A549 (cell line): ENCODE data around the gene FFAR1. TPM values are rescaled to one million over a fixed set of nuclear protein-coding genes. Genes with fewer than 3 reads are reported as not detected.
A peak's percentile ranks its signal among the peaks of the same experiment; 100 is the strongest.

ENCODE experiments used
- ATAC-seq, 2 experiments: fragments of 200-7000 bp in 1 of 2; fragments of >200 bp in 1 of 2; cut with Nextera tagmentation in 1 of 2; cut with Tn5 transposase in 1 of 2; 3 replicates each; pipeline versions ENCODE4 v1.8.0 to v1.9.1; 2018 to 2020; ENCODE audit warnings: mild to moderate bottlenecking in 1 of 2, moderate library complexity in 1 of 2
- CTCF ChIA-PET: fragments of 300-600 bp; sonication (Branson Sonifier 250); formaldehyde crosslinking; extraction: SDS; loops from one replicate; lab custom pipeline; 2021; ENCODE audit warnings: antibody characterized with exemption, inconsistent platforms; lab: Yijun Ruan, JAX
- POLR2A ChIA-PET: fragments of 350-600 bp; formaldehyde crosslinking; extraction: SDS; loops from one replicate; lab custom pipeline; 2021; ENCODE audit warnings: antibody characterized with exemption, inconsistent platforms; lab: Yijun Ruan, JAX
- DNase-seq, 2 experiments: peaks; one replicate each; pipeline versions ENCODE4 v3.0.0 to v3.0.0-alpha.2; 2011 to 2016; ENCODE audit warnings: low read depth in 1 of 2, low spot score in 1 of 2
- FAIRE-seq: peaks from 2 replicates; lab custom pipeline; 2011; peaks lifted over from hg19 to GRCh38; lab: Jason Lieb, UNC
- H3K27ac ChIP-seq, 2 experiments: fragments of >200 bp; sonication (Bioruptor Twin); formaldehyde crosslinking; 3 replicates each; pipeline ENCODE4 v1.5.1; 2016 to 2017
- H3K4me1 ChIP-seq: fragments of >200 bp; sonication (Bioruptor Twin); formaldehyde crosslinking; 3 replicates; pipeline ENCODE4 v1.6.1; 2016
- H3K4me2 ChIP-seq: fragments of >200 bp; sonication (Bioruptor Twin); formaldehyde crosslinking; 3 replicates; pipeline ENCODE4 v1.6.1; 2016
- H3K4me3 ChIP-seq: fragments of >200 bp; sonication (Bioruptor Twin); formaldehyde crosslinking; 3 replicates; pipeline ENCODE4 v1.5.1; 2016
- H3K9me3 ChIP-seq: fragments of >200 bp; sonication (Bioruptor Twin); formaldehyde crosslinking; 3 replicates; pipeline ENCODE4 v1.6.1; 2016
- BHLHE40 ChIP-seq: IDR thresholded peaks from 2 replicates; pipeline ENCODE4 v1.6.1; 2012; ENCODE audit warnings: low read depth, low read length, inconsistent platforms
- CBX8 ChIP-seq: fragments of 200-600 bp; sonication (generic); IDR thresholded peaks from 2 replicates; pipeline ENCODE4 v1.6.1; 2016
- ESRRA ChIP-seq: fragments of 150-350 bp; IDR thresholded peaks from 2 replicates; pipeline ENCODE4 v1.6.1; 2014; ENCODE audit warnings: mild to moderate bottlenecking, low read length, borderline replicate concordance
- FOSL2 ChIP-seq, 2 experiments: fragments of 450-650 bp in 1 of 2; fragments of >200 bp in 1 of 2; sonication (Bioruptor Twin) in 1 of 2; formaldehyde crosslinking; IDR thresholded peaks; 2 replicates each; pipeline versions ENCODE4 v1.5.0 to v1.6.1; 2016 to 2020; ENCODE audit warnings: mild to moderate bottlenecking in 1 of 2, moderate library complexity in 1 of 2
- FOXS1 ChIP-seq: fragments of 250-450 bp; sonication (Bioruptor Pico); IDR thresholded peaks from 2 replicates; pipeline ENCODE4 v1.5.0; 2020; ENCODE audit warnings: mild to moderate bottlenecking, moderate library complexity
- GATA3 ChIP-seq: IDR thresholded peaks from 2 replicates; pipeline ENCODE4 v1.6.1; 2012; ENCODE audit warnings: borderline replicate concordance
- HEYL ChIP-seq: fragments of 250-450 bp; sonication (Bioruptor Pico); IDR thresholded peaks from 2 replicates; pipeline ENCODE4 v1.8.0; 2021; ENCODE audit warnings: mild to moderate bottlenecking, moderate library complexity
- JUN ChIP-seq, 2 experiments: fragments of >200 bp; sonication (Bioruptor Twin); formaldehyde crosslinking; IDR thresholded peaks; 2 replicates in 1 of 2; 3 replicates in 1 of 2; pipeline ENCODE4 v1.6.1; 2016 to 2017
- JUNB ChIP-seq: fragments of >200 bp; sonication (Bioruptor Twin); formaldehyde crosslinking; IDR thresholded peaks from 2 replicates; pipeline ENCODE4 v1.6.1; 2016
- MAFK ChIP-seq: fragments of 450-650 bp; IDR thresholded peaks from 2 replicates; pipeline ENCODE4 v1.6.1; 2014; ENCODE audit not compliant: partially characterized antibody
- NFE2L2 ChIP-seq: fragments of 150-350 bp; conservative IDR thresholded peaks from 2 replicates; pipeline ENCODE4 v1.6.1; 2014; ENCODE audit warnings: low read length
- NPAS2 ChIP-seq: fragments of 250-450 bp; sonication (Bioruptor Pico); IDR thresholded peaks from 2 replicates; pipeline ENCODE4 v1.8.0; 2022; ENCODE audit warnings: mild to moderate bottlenecking, moderate library complexity, borderline replicate concordance
- NR3C1 ChIP-seq: fragments of >200 bp; sonication (Bioruptor Twin); formaldehyde crosslinking; IDR thresholded peaks from 3 replicates; pipeline ENCODE4 v1.6.1; 2017
- POLR2A ChIP-seq: IDR thresholded peaks from 2 replicates; pipeline ENCODE4 v1.6.1; 2012; ENCODE audit warnings: mild to moderate bottlenecking, low read length
- RNF2 ChIP-seq: fragments of 200-600 bp; sonication (generic); IDR thresholded peaks from 2 replicates; pipeline ENCODE4 v1.6.1; 2016; ENCODE audit warnings: low read depth, mild to moderate bottlenecking, antibody characterized with exemption, moderate library complexity, borderline replicate concordance
- SMC3 ChIP-seq: fragments of >200 bp; sonication (Bioruptor Twin); formaldehyde crosslinking; IDR thresholded peaks from 3 replicates; pipeline ENCODE4 v1.6.1; 2018; ENCODE audit warnings: inconsistent platforms
- ZFP36 ChIP-seq: fragments of 450-650 bp; IDR thresholded peaks from 2 replicates; pipeline ENCODE4 v1.6.1; 2014; ENCODE audit warnings: borderline replicate concordance; ENCODE audit not compliant: partially characterized antibody
- WGBS: methylation state at CpG from one replicate; pipeline ENCODE4 v1.1.6; 2017; ENCODE audit errors: missing lambda C conversion rate; 5-methylcytosine and 5-hydroxymethylcytosine counted together
- polyA plus RNA-seq, 4 experiments: library from polyadenylated mRNA; depleted of rRNA in 3 of 4; stranded (reverse); fragments of >200 nt; fragmentation: RNase III in 1 of 4; extraction: RNeasy Plus Mini Kit Qiagen cat#74134 plus additional on column Dnase treatment in 1 of 4; gene quantifications; 2 replicates in 3 of 4; 3 replicates in 1 of 4; pipeline ENCODE4 v1.2.3, GENCODE V29; 2011 to 2017
- TF ChIP-seq, protein P1 (sequence below): IDR thresholded peaks from 2 replicates; pipeline ENCODE4 v1.6.1; 2012; ENCODE audit warnings: low read depth, borderline replicate concordance
- TF ChIP-seq, protein P2 (sequence below): fragments of 150-350 bp; IDR thresholded peaks from 2 replicates; pipeline ENCODE4 v1.6.1; 2014; ENCODE audit warnings: low read depth, mild to moderate bottlenecking, low read length
- TF ChIP-seq, protein P3 (sequence below): fragments of >200 bp; sonication (Bioruptor Twin); formaldehyde crosslinking; IDR thresholded peaks from 3 replicates; pipeline ENCODE4 v1.6.1; 2016
- TF ChIP-seq, protein P4 (sequence below): fragments of 200-600 bp; sonication (generic); IDR thresholded peaks from 2 replicates; pipeline ENCODE4 v1.6.1; 2016; ENCODE audit warnings: antibody characterized with exemption, mild to moderate bottlenecking, moderate library complexity
- TF ChIP-seq, protein P5 (sequence below): fragments of 250-450 bp; sonication (Bioruptor Pico); IDR thresholded peaks from 2 replicates; pipeline ENCODE4 v1.5.0; 2021; ENCODE audit warnings: mild to moderate bottlenecking, moderate library complexity, borderline replicate concordance

FFAR1 gene
- polyA plus RNA-seq, 2 of the 4 experiments (the other 2 are of a cell fraction): not detected

DNA sequence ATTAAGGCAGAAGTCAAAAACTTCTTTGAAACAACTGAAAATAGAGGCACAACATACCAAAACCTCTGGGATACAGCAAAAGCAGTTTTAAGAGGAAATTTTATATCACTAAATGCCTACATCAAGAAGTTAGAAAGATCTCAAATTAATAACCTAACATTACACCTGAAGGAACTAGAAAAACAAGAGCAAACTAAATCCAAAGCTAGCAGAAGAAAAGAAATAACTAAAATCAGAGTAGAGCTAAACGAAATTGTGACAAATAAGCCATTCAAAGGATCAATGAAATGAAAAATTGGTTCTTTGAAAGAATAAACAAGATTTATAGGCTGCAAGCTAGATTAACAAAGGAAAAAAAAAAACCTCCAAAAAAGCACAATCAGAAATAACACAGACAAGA is 20.7 kb downstream of the FFAR1 start:
- 0% methylated on average over 1 of the region's 1 CpG for WGBS
- H3K4me3 ChIP-seq: no peak overlapping the region
- no peak for DNase-seq
- no peak overlapping the region for H3K27ac ChIP-seq
- 0 out of 3 replicates have a peak, but pooled peaks cover 3% of the 10 kb centered on the region for H3K9me3 ChIP-seq
- no peak overlapping the region for H3K4me2 ChIP-seq
- TF ChIP-seq ZFP36: peak; percentile 16
- no peak for TF ChIP-seq BHLHE40
- no peak for TF ChIP-seq MAFK
- TF ChIP-seq NR3C1: no peak
- TF ChIP-seq, protein P1, sequence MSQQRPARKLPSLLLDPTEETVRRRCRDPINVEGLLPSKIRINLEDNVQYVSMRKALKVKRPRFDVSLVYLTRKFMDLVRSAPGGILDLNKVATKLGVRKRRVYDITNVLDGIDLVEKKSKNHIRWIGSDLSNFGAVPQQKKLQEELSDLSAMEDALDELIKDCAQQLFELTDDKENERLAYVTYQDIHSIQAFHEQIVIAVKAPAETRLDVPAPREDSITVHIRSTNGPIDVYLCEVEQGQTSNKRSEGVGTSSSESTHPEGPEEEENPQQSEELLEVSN: no peak
- TF ChIP-seq, protein P2, sequence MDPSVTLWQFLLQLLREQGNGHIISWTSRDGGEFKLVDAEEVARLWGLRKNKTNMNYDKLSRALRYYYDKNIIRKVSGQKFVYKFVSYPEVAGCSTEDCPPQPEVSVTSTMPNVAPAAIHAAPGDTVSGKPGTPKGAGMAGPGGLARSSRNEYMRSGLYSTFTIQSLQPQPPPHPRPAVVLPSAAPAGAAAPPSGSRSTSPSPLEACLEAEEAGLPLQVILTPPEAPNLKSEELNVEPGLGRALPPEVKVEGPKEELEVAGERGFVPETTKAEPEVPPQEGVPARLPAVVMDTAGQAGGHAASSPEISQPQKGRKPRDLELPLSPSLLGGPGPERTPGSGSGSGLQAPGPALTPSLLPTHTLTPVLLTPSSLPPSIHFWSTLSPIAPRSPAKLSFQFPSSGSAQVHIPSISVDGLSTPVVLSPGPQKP: no peak
- TF ChIP-seq RNF2: peak; percentile 95; the same call in 1 of the 2 replicates
- TF ChIP-seq, protein P3, sequence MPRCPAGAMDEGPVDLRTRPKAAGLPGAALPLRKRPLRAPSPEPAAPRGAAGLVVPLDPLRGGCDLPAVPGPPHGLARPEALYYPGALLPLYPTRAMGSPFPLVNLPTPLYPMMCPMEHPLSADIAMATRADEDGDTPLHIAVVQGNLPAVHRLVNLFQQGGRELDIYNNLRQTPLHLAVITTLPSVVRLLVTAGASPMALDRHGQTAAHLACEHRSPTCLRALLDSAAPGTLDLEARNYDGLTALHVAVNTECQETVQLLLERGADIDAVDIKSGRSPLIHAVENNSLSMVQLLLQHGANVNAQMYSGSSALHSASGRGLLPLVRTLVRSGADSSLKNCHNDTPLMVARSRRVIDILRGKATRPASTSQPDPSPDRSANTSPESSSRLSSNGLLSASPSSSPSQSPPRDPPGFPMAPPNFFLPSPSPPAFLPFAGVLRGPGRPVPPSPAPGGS: no peak
- TF ChIP-seq CBX8: peak; percentile 87
- TF ChIP-seq JUN (IDR thresholded peaks at IDR 0.05): no peak
- no peak for TF ChIP-seq GATA3
- TF ChIP-seq FOXS1 (CRISPR knock-in tag): no peak
- TF ChIP-seq SMC3: no peak
- TF ChIP-seq JUNB: no peak
- TF ChIP-seq, protein P4, sequence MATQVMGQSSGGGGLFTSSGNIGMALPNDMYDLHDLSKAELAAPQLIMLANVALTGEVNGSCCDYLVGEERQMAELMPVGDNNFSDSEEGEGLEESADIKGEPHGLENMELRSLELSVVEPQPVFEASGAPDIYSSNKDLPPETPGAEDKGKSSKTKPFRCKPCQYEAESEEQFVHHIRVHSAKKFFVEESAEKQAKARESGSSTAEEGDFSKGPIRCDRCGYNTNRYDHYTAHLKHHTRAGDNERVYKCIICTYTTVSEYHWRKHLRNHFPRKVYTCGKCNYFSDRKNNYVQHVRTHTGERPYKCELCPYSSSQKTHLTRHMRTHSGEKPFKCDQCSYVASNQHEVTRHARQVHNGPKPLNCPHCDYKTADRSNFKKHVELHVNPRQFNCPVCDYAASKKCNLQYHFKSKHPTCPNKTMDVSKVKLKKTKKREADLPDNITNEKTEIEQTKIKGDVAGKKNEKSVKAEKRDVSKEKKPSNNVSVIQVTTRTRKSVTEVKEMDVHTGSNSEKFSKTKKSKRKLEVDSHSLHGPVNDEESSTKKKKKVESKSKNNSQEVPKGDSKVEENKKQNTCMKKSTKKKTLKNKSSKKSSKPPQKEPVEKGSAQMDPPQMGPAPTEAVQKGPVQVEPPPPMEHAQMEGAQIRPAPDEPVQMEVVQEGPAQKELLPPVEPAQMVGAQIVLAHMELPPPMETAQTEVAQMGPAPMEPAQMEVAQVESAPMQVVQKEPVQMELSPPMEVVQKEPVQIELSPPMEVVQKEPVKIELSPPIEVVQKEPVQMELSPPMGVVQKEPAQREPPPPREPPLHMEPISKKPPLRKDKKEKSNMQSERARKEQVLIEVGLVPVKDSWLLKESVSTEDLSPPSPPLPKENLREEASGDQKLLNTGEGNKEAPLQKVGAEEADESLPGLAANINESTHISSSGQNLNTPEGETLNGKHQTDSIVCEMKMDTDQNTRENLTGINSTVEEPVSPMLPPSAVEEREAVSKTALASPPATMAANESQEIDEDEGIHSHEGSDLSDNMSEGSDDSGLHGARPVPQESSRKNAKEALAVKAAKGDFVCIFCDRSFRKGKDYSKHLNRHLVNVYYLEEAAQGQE: no peak
- no peak for TF ChIP-seq POLR2A
- no peak for TF ChIP-seq HEYL
- no peak for TF ChIP-seq FOSL2 (IDR thresholded peaks at IDR 0.05)
- TF ChIP-seq FOSL2 (CRISPR knock-in tag; IDR thresholded peaks at IDR 0.05): no peak
- TF ChIP-seq, protein P5, sequence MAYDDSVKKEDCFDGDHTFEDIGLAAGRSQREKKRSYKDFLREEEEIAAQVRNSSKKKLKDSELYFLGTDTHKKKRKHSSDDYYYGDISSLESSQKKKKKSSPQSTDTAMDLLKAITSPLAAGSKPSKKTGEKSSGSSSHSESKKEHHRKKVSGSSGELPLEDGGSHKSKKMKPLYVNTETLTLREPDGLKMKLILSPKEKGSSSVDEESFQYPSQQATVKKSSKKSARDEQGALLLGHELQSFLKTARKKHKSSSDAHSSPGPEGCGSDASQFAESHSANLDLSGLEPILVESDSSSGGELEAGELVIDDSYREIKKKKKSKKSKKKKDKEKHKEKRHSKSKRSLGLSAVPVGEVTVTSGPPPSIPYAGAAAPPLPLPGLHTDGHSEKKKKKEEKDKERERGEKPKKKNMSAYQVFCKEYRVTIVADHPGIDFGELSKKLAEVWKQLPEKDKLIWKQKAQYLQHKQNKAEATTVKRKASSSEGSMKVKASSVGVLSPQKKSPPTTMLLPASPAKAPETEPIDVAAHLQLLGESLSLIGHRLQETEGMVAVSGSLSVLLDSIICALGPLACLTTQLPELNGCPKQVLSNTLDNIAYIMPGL (CRISPR knock-in tag): no peak
- no peak for TF ChIP-seq NPAS2
- no peak for TF ChIP-seq ESRRA
- TF ChIP-seq NFE2L2: no peak
- TF ChIP-seq, all 56 proteins: peak for 3
- no peaks in the 10 kb centered on the region for H3K4me1 ChIP-seq
- POLR2A ChIA-PET: no interaction called here
- CTCF ChIA-PET: interaction anchor here (0.9 to 1.0 kb wide), 2 partner anchors 126 to 188 kb away, joined by 3 read pairs; no protein-coding TSS in a partner anchor
- ATAC-seq: no peak
- FAIRE-seq: peak; percentile 99
